SK-N-MC (cell line): ENCODE results near the gene NOP14.
"Not testable (repeated sequence)": the region's sequence is repeated elsewhere in the genome, so short reads cannot be mapped to it uniquely, and the experiment has no call there.

Experiments used
- DNase-seq: peaks from one replicate; pipeline ENCODE4 v3.0.0-alpha.2; 2011; ENCODE audit warnings: low read depth, low spot score
- H3K27ac ChIP-seq: fragments of 200-600 bp; sonication (generic); 2 replicates; pipeline ENCODE4 v1.5.1; 2016; ENCODE audit warnings: mixed run types
- H3K36me3 ChIP-seq: fragments of 200-600 bp; sonication (generic); 2 replicates; pipeline ENCODE4 v1.6.1; 2017; ENCODE audit warnings: antibody characterized with exemption, low read length, mixed read lengths; ENCODE audit not compliant: insufficient read depth
- H3K4me3 ChIP-seq: fragments of 200-600 bp; sonication (generic); 2 replicates; pipeline ENCODE4 v1.5.1; 2016
- H3K9ac ChIP-seq: fragments of 200-600 bp; sonication (generic); 2 replicates; pipeline ENCODE4 v1.8.0; 2017; ENCODE audit warnings: mixed run types, mixed read lengths; ENCODE audit not compliant: insufficient read length
- H3K9me3 ChIP-seq: fragments of 200-600 bp; sonication (generic); 2 replicates; pipeline ENCODE4 v1.6.1; 2017; ENCODE audit warnings: low read depth, mild to moderate bottlenecking, antibody characterized with exemption, low read length, moderate library complexity, mixed read lengths
- EZH2 ChIP-seq: fragments of 200-600 bp; sonication (generic); IDR thresholded peaks from one replicate; pipeline ENCODE4 v1.6.1; 2017; ENCODE audit warnings: antibody characterized with exemption
- FOXP2 ChIP-seq: optimal IDR thresholded peaks from 2 replicates; pipeline ENCODE3; 2011; ENCODE audit warnings: mild to moderate bottlenecking, moderate library complexity; ENCODE audit not compliant: insufficient read depth; ENCODE audit errors: extremely low read length, control extremely low read depth
- POLR2AphosphoS5 ChIP-seq: IDR thresholded peaks from 2 replicates; pipeline ENCODE4 v1.6.1; 2012; ENCODE audit warnings: mild to moderate bottlenecking, low read depth, low read length, borderline replicate concordance

Gene NOP14

DNA sequence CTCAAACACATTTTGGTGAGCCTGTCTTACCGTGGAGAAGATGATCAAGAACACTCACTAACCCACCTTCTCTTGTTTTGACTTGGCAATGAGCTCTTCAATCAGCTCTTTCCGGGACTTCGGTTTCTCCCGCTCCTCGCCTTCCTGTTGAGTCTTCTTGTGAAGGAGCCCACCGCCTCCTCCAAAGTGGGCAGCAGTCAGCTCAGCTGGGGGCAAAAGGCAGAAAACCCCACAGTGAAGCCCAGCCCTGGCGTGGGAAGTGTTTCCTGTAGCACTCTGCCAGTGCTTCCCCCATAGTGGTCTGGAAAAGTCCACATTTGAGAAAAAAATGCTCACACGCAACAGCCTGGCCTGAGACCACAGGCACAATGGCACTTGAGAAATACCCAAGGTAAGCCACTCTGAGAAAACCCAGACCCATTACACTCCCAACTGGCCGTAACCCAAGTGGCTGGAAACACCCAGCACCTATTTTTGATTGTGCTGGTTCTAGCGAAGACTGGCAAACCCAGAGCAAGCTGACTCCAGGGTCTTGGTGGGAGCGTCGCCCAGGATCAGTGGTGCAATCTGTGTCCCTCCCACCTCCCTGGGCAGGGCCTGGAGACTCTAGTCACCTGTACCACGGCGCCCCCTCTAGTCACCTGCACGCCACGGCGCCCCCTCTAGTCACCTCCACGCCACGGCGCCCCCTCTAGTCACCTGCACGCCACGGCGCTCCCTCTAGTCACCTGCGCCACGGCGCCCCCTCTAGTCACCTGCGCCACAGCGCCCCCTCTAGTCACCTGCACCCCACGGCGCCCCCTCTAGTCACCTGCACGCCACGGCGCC, 8.6 kb downstream of the NOP14 start:
- Histone ChIP-seq H3K9ac (no peak overlapping the region), H3K4me3 (no peak overlapping the region), H3K9me3 (no peaks in the 10 kb centered on the region), H3K27ac (peak overlapping the region; percentile 48), H3K36me3 (peaks cover 93% of the 10 kb centered on the region)
- no peak for DNase-seq
- TF ChIP-seq EZH2 (no peak), POLR2AphosphoS5 (no peak), FOXP2 (no peak)

DNA sequence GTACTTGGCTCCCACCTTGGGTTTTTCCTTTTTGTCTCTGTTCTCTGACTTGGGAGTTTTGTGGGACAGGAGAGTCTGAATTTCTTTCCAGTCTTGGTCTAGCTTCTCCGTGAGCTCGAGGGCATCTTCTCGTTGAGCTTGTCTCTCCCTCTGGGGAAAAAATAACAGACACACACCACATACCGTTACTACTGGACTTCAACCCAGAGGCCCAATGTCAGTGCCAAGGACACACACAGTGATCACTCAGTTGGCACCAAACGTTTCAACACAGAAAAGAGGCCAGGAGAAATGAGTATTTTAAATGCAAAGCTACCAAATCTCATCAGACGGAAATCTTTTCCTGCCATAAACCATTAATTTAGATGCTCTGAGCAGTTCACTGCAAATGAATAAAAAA, 9.7 kb downstream of the NOP14 start:
- Histone ChIP-seq H3K9me3 (no peaks in the 10 kb centered on the region), H3K4me3 (no peak overlapping the region), H3K36me3 (peaks cover 95% of the 10 kb centered on the region), H3K9ac (no peak overlapping the region), H3K27ac (no peak overlapping the region)
- TF ChIP-seq FOXP2 (no peak), POLR2AphosphoS5 (no peak), EZH2 (no peak)
- DNase-seq = no peak

DNA sequence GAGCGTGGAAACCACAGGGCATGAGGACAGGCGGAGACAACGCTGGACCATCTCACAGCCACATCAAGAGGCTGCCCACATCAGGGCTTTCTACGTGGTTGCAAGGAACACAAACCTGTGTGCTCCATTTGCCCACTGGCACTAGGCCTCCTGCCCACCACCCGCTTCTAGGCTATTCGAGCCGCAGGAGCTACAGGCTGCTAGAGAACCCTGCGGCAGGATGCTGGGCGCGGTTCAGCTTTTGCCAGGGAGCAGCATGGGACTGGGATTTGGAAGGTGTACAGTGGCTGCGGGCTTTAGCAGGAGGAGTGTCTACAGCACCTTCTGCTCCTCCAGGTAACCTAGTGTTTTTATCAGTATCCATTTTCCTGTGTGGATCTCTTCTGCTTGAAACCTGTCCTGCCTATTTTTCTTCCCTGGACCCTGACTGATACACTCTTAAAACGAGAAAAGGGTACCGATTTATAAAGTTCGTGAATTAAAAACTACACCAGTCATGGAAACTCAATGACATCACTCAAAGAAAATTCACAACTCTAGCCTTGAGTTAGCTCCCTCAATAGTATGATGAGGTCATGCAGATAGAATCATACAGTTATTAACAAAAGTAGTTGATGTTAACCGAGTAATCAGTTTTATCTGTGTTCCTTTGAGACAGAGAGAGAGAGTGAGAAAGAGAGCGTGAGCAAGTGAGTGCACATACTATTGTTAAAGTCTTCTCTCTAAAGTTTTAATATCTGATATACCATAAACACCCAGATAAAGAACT, 12.8 kb downstream of the NOP14 start:
- DNase-seq = no peak
- Histone ChIP-seq H3K4me3 (no peak overlapping the region), H3K9me3 (no peaks in the 10 kb centered on the region), H3K27ac (no peak overlapping the region), H3K9ac (no peak overlapping the region), H3K36me3 (peaks cover 91% of the 10 kb centered on the region)
- TF ChIP-seq FOXP2 (no peak), POLR2AphosphoS5 (no peak), EZH2 (no peak)

GRCh38 chr4:2949782-2950125, 13.5 kb downstream of the NOP14 start:
- H3K27ac ChIP-seq = no peak overlapping the region
- no peak overlapping the region for H3K9ac ChIP-seq
- H3K36me3 ChIP-seq = peaks cover 95% of the 10 kb centered on the region
- no peak overlapping the region for H3K4me3 ChIP-seq
- TF ChIP-seq EZH2 = no peak
- no peak for TF ChIP-seq FOXP2
- no peak for TF ChIP-seq POLR2AphosphoS5
- no peaks in the 10 kb centered on the region for H3K9me3 ChIP-seq
- no peak for DNase-seq

DNA sequence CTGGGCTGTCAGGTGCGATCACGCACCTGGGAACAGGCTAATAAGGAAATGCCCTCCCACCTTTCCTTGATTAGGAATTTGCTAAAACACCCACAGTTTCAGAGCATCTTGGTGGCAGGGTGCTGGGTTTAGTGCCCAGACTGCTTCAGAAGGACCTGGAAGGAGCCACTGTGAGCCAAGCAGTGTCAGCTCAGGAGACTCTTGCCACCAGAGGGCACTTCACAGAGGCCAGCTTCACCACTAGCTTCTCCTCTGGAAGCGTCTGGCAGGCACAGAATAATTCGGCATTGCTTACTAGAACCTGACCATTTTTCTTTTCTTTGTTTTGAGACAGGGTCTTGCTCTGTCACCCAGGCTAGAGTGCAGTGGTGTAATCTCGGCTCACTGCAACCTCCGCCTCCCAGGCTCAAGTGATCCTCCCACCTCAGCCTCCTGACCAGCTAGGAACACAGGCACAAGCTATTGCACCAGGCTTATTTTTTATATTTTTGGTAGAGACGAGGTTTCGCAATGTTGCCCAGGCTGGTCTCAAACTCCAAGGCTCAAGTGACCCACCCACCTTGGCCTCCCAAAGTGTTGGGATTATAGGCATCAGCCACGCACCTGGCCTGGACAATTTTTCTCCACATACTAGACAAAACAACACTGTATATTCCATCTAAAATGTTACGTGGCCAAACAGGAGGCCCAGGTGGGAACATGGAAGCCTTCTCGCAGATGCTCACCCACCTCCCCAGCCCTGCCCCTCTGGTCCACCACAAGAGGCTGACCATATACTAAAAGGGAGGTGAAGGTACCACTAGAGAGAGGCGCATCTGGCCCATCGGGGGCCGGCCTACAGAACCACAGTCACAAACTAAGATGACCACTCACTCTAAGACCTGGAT, 14.1 kb downstream of the NOP14 start:
- no peak overlapping the region for H3K27ac ChIP-seq
- H3K4me3 ChIP-seq = no peak overlapping the region
- no peak overlapping the region for H3K9ac ChIP-seq
- DNase-seq = no peak
- peaks cover 92% of the 10 kb centered on the region for H3K36me3 ChIP-seq
- H3K9me3 ChIP-seq = no peaks in the 10 kb centered on the region
- TF ChIP-seq EZH2 = no peak
- TF ChIP-seq POLR2AphosphoS5 = no peak
- TF ChIP-seq FOXP2 = no peak

GRCh38 chr4:2947926-2948325, 15.3 kb downstream of the NOP14 start:
- H3K9ac ChIP-seq = no peak overlapping the region
- no peak for TF ChIP-seq FOXP2
- no peak for TF ChIP-seq POLR2AphosphoS5
- no peak for TF ChIP-seq EZH2
- no peaks in the 10 kb centered on the region for H3K9me3 ChIP-seq
- no peak overlapping the region for H3K4me3 ChIP-seq
- H3K36me3 ChIP-seq = peaks cover 92% of the 10 kb centered on the region
- H3K27ac ChIP-seq = no peak overlapping the region
- DNase-seq = no peak

GRCh38 chr4:2946812-2947600, 16.2 kb downstream of the NOP14 start:
- Histone ChIP-seq H3K4me3 (no peak overlapping the region), H3K27ac (no peak overlapping the region), H3K9ac (no peak overlapping the region), H3K36me3 (peaks cover 92% of the 10 kb centered on the region), H3K9me3 (no peaks in the 10 kb centered on the region)
- TF ChIP-seq EZH2 (no peak), POLR2AphosphoS5 (no peak), FOXP2 (no peak)
- no peak for DNase-seq

GRCh38 chr4:2945619-2946604, 17.3 kb downstream of the NOP14 start:
- H3K4me3 ChIP-seq, DNase-seq: not testable (repeated sequence)
- peaks cover 92% of the 10 kb centered on the region for H3K36me3 ChIP-seq

More at GRCh38 chr4:2945619-2946604, 17.3 kb downstream of the NOP14 start:
- not testable (repeated sequence) for H3K9me3 ChIP-seq, H3K9ac ChIP-seq, H3K27ac ChIP-seq
